Measurements from ENCODE around the gene PSMB5. TPM values are rescaled to one million over a fixed set of nuclear protein-coding genes. Genes with fewer than 3 reads are reported as not detected.

The PSMB5 gene
- total and polyA plus RNA-seq, 8 donors = 29.6 to 62.9 (median 45.9) TPM

DNA sequence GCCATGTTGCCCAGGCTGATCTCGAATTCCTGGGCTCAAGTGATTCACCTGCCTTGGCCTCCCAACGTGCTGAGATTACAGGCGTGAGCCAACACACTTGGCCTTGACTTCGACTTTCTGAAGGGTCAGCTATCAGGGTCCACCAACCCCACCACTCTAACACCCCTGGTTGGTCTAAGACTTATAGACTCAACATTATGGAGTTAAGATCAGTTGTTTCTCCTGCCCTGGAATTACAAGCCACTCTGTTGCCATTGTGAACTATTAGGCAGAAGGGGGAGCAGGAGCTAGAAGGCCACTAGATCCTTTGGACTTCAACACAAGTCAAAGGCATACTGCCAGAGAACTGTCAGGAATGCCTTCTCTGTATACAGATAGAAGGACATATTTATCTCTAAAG lies 5.4 kb upstream of the PSMB5 start:
- Histone ChIP-seq H3K27me3 (no peaks in the 10 kb centered on the region), H3K36me3 (no peaks in the 10 kb centered on the region), H3K9me3 (no peaks in the 10 kb centered on the region), H3K27ac (no peak overlapping the region), H3K4me3 (no peak overlapping the region), H3K4me1 (no peaks in the 10 kb centered on the region)
- no peak for ATAC-seq
- FAIRE-seq = no peak
- intact Hi-C loops (cut with DNase I) = no loop called here
- no peak for DNase-seq
- TF ChIP-seq, protein P1, sequence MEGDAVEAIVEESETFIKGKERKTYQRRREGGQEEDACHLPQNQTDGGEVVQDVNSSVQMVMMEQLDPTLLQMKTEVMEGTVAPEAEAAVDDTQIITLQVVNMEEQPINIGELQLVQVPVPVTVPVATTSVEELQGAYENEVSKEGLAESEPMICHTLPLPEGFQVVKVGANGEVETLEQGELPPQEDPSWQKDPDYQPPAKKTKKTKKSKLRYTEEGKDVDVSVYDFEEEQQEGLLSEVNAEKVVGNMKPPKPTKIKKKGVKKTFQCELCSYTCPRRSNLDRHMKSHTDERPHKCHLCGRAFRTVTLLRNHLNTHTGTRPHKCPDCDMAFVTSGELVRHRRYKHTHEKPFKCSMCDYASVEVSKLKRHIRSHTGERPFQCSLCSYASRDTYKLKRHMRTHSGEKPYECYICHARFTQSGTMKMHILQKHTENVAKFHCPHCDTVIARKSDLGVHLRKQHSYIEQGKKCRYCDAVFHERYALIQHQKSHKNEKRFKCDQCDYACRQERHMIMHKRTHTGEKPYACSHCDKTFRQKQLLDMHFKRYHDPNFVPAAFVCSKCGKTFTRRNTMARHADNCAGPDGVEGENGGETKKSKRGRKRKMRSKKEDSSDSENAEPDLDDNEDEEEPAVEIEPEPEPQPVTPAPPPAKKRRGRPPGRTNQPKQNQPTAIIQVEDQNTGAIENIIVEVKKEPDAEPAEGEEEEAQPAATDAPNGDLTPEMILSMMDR (IDR thresholded peaks at IDR 0.05) = no peak
- 62 to 66% methylated on average over 4 of the region's 4 CpGs for WGBS, 2 donors

DNA sequence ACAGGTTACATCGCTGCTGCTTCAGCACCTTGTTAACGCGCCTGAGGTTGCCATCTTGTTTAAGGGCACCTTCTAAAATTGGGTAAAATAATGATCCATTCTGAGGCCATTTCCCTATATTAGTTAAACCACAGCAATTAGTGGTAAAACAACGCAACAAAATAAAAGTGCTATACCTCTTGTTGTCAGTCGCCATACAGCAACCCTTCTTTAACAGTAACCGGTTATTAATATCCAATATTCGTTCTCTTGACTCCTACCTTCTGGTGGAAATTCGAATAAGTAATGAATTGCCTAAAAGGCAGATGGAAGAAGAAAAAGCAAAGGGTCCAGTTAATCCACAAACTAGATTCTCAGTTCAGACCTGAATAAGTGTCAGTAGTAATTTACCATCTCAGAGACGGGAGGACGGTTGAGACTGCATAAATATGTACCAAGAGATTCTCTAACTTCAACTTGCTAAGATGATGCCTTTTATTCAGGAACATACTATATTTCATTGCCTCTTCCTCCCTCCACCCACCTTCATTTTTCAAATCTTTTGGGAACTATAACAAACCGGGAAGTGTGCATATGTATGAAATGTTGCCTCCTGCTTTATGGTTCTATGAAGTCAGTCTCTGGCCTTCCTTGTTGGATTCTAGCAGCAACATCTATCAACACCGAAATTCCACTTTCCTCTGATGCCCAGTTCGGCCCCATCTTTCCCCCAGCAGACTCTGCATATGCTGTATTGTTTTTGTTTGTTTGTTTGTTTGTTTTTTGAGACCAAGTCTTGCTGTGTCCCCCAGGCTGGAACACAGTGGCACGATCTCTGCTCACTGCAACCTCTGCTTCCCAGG lies 824 bp upstream of the PSMB5 start:
- Histone ChIP-seq H3K9me3 (no peaks in the 10 kb centered on the region), H3K36me3 (peaks cover 0 to 5% (median 3%) of the 10 kb centered on the region in 3 donors), H3K27me3 (no peaks in the 10 kb centered on the region), H3K27ac (peak overlapping the region; percentile 61 to 87 (median 78)), H3K4me1 (peaks cover 0 to 7% (median 5%) of the 10 kb centered on the region in 3 donors), H3K4me3 (peak overlapping the region in 2 of 4 donors; percentile 58 to 82)
- ATAC-seq (no peak), FAIRE-seq (no peak), DNase-seq (peak in 1 of 6 donors; percentile 8)
- intact Hi-C loops (cut with DNase I) = no loop called here
- TF ChIP-seq, protein P1 (IDR thresholded peaks at IDR 0.05) = no peak
- 65 to 71% methylated on average over 14 of the region's 14 CpGs for WGBS, 2 donors

DNA sequence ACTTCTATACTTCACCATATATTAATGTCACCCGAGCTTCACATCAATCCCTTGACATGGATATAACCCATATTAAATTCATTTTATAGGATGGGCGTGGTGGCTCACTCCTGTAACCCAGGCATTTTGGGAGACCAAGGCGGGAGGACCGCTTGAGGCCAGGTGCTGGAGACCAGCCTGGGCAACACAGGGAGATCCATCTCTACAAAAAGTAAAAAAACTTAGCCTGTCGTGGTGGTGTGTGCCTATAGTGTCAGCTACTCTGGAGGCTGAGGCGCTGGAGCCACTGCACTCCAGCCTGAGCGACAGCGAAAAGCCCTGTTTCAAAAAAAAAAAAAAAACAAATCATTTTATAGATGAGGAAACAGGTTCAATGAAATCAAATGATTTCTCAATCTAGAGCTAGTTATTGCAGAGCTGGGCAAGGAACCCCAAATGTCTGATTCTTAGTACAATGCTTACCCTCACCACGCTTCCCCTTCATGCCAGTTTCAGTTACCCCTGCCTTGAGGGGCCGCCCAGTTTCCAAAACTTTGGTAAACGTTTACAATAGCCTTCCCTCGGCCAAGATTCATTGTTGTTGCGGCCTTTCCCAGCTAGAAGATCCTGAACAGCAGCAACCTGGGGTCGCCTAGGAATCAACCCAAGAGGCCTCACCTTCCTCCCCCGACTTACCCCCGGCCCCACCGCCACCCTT lies 751 bp downstream of the PSMB5 start:
- WGBS, 2 donors = 33% methylated on average over 17 of the region's 17 CpGs
- H3K4me1 ChIP-seq = peaks cover 0 to 7% (median 5%) of the 10 kb centered on the region in 3 donors
- no peaks in the 10 kb centered on the region for H3K9me3 ChIP-seq
- ATAC-seq (no peak), FAIRE-seq (no peak), DNase-seq (peak in 1 of 6 donors; percentile 12)
- peaks cover 0 to 7% (median 3%) of the 10 kb centered on the region in 3 donors for H3K36me3 ChIP-seq
- TF ChIP-seq, protein P1 (IDR thresholded peaks at IDR 0.05) = no peak
- intact Hi-C loops (cut with DNase I) = no loop called here
- peak overlapping the region; percentile 61 to 87 (median 78) for H3K27ac ChIP-seq
- H3K4me3 ChIP-seq = peak overlapping the region; percentile 49 to 82 (median 60)
- no peaks in the 10 kb centered on the region for H3K27me3 ChIP-seq

DNA sequence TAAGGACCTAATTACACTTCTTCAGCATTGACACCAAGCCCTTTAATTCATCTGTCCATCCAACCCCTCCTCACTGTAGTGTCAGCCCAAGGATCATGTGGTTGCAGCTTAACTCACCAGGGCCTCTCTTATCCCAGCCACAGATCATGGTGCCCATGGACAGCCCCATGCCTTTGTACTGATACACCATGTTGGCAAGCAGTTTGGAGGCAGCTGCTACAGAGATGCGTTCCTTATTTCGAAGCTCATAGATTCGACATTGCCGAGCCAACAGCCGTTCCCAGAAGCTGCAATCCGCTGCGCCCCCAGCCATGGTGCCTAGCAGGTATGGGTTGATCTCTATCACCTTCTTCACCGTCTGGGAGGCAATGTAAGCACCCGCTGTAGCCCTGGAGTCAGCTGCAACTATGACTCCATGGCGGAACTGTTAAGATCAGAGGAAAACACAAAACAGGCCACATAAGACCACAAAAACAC lies 1.4 kb downstream of the PSMB5 start:
- DNase-seq (peak in 1 of 6 donors; percentile 24), FAIRE-seq (no peak), ATAC-seq (no peak)
- no peak overlapping the region for H3K27ac ChIP-seq
- H3K27me3 ChIP-seq = no peaks in the 10 kb centered on the region
- peaks cover 0 to 7% (median 3%) of the 10 kb centered on the region in 3 donors for H3K36me3 ChIP-seq
- intact Hi-C loops (cut with DNase I) = no loop called here
- H3K4me3 ChIP-seq = peak overlapping the region in 1 of 4 donors; percentile 82
- H3K9me3 ChIP-seq = no peaks in the 10 kb centered on the region
- H3K4me1 ChIP-seq = peaks cover 0 to 7% (median 5%) of the 10 kb centered on the region in 3 donors
- WGBS, 2 donors = 90 to 92% methylated on average over 10 of the region's 10 CpGs
- TF ChIP-seq, protein P1 (IDR thresholded peaks at IDR 0.05) = no peak

Data from pancreas (tissue), 10 donors.